GM18873 (cell line): Measurements from ENCODE around the gene EAPP.
A peak's percentile ranks its signal among the peaks of the same experiment; 100 is the strongest.
"Not testable (repeated sequence)": the region's sequence is repeated elsewhere in the genome, so short reads cannot be mapped to it uniquely, and the experiment has no call there.

Source experiments
- ATAC-seq: cut with Tn5 transposase; IDR thresholded peaks from one replicate; pipeline ENCODE4 v1.9.1; 2021; ENCODE audit warnings: mild to moderate bottlenecking, moderate library complexity, moderate number of reproducible peaks; ENCODE audit not compliant: unreplicated experiment, low FRiP score

The EAPP gene

GRCh38 chr14:34539407-34540180, at the start of gene EAPP:
EAPP (minus strand) TSS chr14:34539701; CDS start chr14:34539628, 73 bp downstream.
- ATAC-seq: peak; percentile 96

GRCh38 chr14:34583525-34583924, 44.0 kb upstream of the EAPP start:
- no peak for ATAC-seq

- no peak for ATAC-seq
These were observed 42.7 kb upstream of the EAPP start for GRCh38 chr14:34582117-34582680.

- ATAC-seq: no peak
These were observed 40.9 kb upstream of the EAPP start for GRCh38 chr14:34580381-34580780.

GRCh38 chr14:34571771-34572170, 32.3 kb upstream of the EAPP start:
- no peak for ATAC-seq

- ATAC-seq: no peak
These were observed 30.2 kb upstream of the EAPP start for GRCh38 chr14:34569750-34570149.

GRCh38 chr14:34568803-34569202, 29.3 kb upstream of the EAPP start:
- no peak for ATAC-seq

- no peak for ATAC-seq
These were observed 23.3 kb upstream of the EAPP start for GRCh38 chr14:34562776-34563150.

- ATAC-seq: not testable (repeated sequence)
These were observed 22.7 kb upstream of the EAPP start for GRCh38 chr14:34562037-34562775.

GRCh38 chr14:34556498-34556829, 17.0 kb upstream of the EAPP start:
- ATAC-seq: peak; percentile 30

GRCh38 chr14:34555583-34556497, 16.3 kb upstream of the EAPP start:
- ATAC-seq: peak; percentile 75

- ATAC-seq: no peak
These were observed 15.2 kb upstream of the EAPP start for GRCh38 chr14:34554540-34555250.

- ATAC-seq: not testable (repeated sequence)
These were observed 9.9 kb upstream of the EAPP start for GRCh38 chr14:34549276-34549966.

- no peak for ATAC-seq
These were observed 9.0 kb upstream of the EAPP start for GRCh38 chr14:34548472-34548981.

GRCh38 chr14:34547136-34547520, 7.6 kb upstream of the EAPP start:
- ATAC-seq: peak; percentile 40

GRCh38 chr14:34546272-34547135, 7.0 kb upstream of the EAPP start:
- peak; percentile 70 for ATAC-seq

- not testable (repeated sequence) for ATAC-seq
These were observed 919 bp upstream of the EAPP start for GRCh38 chr14:34540181-34541059.
